ELR (cell line): ENCODE results near the gene CMTM2.
"Not testable (repeated sequence)": the region's sequence is repeated elsewhere in the genome, so short reads cannot be mapped to it uniquely, and the experiment has no call there.

ENCODE experiments used
- DNase-seq: peaks from one replicate; pipeline ENCODE4 v3.0.0-alpha.2; 2015; ENCODE audit warnings: low read depth

Gene CMTM2

DNA sequence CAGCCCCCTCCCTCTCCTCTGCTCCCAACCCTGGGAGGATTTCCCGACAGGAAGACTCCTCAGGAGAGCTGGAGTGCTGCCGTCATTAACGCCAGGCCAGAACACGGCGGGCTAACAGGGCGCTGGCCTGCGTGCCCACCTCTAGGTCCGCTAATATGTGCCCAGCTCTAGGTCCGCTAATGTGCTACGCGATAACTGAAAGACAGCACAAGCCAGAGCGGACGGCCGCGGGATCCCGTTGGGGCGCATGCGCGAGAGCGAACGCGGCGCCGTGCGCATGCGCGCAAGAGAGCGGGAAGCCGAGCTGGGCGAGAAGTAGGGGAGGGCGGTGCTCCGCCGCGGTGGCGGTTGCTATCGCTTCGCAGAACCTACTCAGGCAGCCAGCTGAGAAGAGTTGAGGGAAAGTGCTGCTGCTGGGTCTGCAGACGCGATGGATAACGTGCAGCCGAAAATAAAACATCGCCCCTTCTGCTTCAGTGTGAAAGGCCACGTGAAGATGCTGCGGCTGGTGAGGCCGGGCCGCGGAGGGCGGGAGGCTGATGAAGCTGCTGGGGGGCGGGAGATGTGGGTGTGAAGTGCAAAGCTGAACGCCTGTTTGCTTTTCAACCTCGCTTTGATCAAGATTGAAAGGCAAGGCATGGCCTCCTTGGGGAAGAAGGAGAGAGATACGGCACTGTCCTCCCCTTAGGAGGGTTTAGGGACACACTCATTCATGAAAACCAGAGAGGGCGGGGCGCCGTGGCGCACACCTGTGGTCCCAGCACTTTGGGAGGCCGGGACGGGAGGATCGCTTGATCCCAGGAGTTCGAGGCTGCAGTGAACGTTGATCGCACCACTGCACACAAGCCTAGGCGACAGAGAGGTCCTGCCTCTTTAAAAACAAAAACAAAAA lies 26.7 kb upstream of the CMTM2 start, which contains the start of gene CKLF:
TSS of gene CKLF (plus strand) at position 291 of the 892 bp plus-strand sequence. CDS start at position 431, 140 bp downstream.
- DNase-seq: peak; percentile 88

DNA sequence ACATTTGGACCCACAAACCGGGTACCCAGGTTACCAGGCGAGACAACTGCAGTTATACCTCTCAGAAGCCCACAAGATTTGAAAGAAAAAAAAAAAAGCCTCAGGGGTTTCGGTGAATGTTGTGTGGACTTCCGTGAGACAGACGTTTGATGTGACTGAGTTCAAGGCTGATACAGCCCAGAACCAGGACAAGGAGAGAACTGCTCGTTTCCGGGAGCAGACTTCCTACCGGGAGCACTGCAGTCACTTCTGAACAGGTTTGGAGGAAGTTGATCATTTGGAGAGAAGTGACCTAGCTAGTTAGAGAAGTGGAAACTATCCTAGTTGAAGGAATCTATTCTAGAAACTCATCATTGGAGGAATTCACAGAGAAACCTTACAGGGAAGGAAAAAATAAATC lies 26.0 kb upstream of the CMTM2 start:
- DNase-seq: peak; percentile 15

DNA sequence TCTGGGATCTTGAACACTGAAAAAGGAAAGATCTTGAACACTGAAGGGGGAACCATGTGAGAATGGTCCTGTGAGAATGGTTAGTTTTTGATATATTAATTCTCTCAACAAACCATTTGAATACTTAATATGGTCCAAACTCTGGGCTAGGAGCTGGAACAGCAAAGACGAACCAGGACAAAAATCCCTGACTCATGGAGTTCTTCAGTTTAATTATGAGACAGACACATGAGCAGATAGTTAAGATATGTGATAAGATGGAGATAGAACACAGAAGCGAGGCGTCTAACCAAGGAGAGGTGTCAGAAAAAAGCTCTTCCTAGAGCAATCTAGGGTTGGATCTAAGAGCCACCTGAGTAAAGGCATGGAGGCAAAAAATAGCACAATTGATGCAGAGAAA lies 25.2 kb upstream of the CMTM2 start:
- no peak for DNase-seq

DNA sequence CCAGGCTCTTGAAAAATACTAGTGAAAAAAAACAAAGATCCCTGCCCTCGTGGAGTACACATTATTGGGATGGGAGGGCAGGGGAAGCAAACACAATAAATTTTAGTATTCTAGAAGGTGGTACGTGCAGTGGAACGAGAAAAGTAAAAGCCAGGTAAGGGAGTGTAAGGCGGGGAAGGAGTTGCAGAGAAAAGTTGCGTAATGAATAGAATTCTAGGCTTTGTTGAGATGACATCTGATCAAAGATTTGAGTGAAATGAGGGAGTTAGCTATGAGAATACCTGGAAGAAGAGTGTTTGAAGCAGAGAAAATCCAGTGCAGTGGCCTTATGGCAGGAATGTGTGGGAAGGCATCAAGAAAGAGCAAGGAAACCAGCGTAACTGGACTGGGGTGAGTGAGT lies 24.8 kb upstream of the CMTM2 start:
- DNase-seq: no peak

DNA sequence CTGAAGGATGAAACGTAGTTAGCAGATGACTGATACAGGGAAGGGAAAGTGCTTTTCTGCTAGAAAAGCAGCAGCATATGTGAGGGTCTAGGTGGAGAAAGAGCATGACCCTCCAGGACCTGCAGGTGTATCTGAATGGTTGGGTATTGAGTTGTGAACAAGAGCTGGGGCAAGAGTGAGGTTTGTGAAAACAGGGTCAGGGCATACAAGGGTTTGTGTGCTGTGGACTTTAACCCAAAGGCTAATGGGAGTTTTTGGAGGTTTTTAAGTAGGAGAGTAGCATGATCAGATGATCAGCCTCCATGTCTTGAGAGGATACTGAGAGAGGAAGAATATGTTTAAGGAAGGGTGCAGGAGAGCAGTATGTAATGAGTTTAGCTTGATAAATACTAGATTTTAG lies 19.2 kb upstream of the CMTM2 start:
- DNase-seq: no peak

DNA sequence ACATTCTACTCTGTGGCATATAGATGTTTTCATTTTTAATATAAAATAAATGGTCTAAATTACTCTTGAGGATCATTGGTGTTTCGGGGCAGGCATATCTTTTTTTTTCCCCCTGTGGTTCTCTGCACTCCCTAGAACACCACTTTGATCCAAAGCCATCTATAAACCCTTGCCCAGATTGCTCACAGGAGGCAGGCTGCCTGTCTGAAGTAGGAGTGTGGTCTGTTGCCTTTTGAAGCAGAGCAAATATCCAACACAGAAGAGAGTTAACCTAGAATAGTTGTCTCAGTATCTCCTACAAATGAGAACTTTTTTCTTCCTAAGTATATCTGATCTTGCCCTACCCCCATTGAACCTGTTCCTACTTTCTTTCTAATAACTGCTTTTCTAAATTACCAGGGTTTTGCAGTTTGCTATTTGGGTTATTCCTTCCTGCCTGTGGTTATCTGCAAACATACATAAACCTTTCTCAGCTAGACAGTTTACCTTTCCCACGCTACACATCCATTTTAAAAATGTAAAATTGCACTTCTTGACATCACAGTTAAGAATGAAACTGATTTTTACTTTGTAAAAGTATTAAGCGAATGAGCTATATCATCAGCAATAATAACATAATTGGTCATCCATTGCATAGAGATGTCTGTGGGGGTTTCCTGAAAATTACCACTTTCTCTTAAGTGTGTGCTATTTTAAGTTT lies 17.7 kb upstream of the CMTM2 start:
- DNase-seq: no peak

DNA sequence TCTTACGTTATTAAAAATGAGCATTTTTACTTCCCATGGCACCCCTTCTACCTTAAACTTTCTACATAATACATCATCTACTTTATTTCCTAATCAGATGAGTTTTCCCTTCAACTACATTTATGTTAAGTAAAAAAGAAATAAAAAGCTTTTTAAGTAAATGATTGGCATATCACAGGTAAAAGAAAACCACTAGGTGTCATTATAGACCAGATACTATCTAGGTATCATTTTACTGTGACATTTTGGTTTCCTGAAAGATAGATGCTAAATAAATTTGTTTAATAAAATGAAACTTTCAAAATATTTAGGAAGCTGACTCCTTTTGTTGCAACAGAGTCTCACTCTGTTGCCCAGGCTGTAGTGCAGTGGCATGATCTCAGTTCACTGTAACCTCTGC lies 16.9 kb upstream of the CMTM2 start:
- DNase-seq: no peak

DNA sequence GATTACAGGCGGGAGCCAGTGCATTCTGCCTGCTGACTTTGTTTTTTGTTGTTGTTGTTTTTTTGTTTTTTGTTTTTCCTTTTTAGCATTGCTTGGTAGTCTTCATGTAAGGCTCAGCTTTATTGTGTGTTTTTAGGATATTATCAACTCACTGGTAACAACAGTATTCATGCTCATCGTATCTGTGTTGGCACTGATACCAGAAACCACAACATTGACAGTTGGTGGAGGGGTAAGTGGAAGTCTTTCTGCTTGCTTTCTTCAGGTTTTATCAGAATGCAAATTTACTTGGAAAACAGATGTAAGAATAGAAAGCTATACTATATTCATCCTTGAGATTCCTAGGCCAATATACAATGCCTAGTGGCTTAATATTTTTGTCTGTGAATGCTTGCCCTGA lies 16.3 kb upstream of the CMTM2 start:
- DNase-seq: no peak

DNA sequence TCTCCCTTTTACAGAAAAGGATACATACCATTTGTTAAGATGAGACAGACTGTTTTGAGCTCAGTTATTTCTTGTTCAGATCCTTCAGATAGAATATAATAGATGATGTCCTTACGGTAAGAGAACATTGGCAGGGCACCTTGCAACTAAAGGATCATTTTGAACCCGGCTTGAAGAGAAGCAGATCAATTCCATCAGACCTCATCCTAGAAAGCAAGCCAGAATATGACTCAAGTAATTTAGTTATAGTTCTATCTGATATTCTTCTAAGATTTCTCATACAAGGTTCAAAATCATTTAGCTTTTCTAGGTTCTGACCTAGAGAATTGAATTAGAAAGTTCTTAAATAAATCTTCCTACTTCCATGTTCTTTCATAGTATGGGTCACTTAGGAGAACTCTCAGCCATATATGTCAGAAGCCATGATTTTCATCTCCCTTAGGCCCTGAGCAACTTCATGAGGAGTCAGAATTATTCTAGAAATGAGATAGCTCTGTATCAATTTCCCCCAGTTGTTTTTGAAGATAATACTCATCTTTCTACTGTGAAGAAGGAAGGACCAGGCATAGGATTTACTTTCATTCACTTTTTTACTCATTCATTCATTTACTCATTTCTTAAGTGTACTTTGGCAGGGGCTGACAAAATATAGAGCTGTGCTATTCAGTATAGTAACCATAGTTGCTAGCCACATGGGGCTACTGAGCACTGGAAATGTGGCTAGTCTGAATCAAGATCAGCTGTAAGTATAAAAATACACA lies 15.5 kb upstream of the CMTM2 start:
- no peak for DNase-seq

DNA sequence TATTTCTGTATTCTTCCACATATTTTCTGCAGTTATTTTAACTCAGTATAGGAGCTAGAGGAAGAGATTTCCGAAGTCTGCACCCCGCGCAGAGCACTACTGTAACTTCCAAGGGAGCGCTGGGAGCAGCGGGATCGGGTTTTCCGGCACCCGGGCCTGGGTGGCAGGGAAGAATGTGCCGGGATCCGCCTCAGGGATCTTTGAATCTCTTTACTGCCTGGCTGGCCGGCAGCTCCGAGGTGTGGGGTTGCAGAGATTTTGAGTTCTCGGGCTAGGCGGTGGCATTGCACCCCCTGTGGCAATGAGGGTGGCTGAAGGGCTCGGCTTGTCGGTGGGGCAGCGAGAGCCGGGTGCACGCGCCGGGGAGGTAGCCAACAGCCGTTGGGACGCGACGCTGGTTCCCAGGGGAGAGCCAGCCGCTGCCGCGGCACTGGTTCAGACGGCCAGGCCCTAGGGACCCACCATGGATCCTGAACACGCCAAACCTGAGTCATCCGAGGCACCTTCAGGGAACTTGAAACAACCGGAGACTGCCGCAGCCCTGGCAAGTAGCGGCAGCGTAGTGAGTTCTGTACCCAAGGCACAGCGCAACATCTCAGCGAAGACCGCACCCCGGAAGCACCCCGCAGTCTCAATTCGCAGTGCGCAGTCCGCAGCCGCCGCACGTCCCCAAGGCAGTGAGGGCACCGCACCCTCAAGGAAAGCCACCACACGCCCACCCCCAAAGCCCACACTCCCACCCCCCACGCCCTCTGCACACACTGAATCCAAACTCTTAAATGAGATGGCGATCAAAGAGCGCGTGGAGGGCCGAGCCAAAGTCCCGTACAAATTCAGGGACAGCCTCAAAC lies 13.0 kb upstream of the CMTM2 start, which contains the start of gene CMTM1:
TSS of gene CMTM1 (plus strand) at position 389 of the 851 bp plus-strand sequence. CDS start at position 464, 75 bp downstream.
- DNase-seq: no peak

DNA sequence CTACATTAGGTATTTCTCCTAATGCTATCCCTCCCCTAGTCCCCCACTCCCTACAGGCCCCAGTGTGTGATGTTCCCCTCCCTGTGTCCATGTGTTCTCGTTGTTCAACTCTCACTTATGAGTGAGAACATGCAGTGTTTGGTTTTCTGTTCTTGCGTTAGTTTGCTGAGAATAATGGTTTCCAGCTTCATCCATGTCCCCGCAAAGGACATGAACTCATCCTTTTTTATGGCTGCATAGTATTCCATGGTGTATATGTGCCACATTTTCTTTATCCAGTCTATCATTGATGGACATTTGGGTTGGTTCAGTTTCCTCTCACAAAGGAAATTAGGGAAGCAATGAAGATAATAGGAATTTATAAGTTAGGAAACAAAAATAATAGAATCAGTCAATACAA lies 12.0 kb upstream of the CMTM2 start:
- not testable (repeated sequence) for DNase-seq

DNA sequence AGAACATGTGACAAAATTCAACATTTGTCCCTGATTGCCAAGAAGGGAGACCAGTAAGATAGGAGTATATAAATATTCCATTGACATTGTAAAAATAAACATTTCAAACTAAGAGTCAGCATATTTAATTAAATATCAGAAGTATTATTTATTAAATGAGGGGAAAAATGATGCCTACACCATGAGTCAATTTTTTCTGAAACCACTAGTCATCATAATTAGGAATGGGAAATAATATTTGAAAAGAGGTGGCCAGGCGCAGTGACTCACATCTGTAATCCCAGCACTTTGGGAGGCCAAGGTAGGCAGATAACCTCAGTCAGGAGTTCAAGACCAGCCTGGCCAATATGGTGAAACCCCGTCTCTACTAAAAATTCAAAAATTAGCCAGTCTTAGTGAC lies 10.9 kb upstream of the CMTM2 start:
- peak; percentile 65 for DNase-seq

DNA sequence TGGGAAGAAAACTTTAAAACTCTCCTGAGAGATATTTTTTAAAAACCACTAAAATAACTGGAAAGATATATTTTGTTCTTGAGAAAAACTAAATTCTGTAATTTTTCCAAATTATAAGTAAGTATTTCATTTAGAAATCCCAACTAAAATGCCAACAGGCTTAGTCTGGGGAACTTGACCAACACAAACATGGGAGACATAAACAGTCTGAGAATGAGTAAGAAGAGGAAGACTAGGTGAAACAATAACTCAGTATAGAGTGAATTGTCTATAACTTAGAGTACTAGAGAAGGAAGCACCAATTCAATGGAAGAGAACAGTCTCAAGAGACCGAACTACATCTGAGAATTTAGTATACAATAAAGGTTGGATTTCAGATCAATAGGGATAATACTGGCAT lies 10.1 kb upstream of the CMTM2 start:
- peak; percentile 84 for DNase-seq

DNA sequence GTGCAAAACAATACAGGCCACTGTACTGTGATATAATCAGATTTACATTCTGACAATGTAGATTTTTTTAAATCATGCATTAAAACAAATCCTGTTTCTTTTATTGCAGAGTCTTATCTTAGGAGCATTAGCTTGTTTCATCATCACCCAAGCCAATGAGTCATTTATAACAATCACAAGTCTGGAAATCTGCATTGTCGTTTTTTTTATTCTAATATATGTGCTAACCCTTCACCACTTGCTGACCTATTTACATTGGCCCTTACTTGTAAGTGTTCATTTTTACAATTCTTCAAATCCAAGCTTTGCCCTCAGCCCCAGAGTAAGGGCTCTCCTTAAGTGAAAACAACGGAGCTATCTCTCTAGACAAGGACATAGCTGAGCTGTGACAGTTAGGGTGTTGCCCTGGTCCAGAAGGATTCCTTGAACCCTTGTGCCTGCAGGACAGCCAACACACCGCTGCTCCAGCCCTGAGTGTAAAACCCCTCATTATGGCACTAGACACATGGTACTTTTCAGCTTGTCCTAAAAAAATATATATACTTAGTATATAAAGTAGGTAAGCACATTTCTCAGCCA lies 9.3 kb upstream of the CMTM2 start:
- DNase-seq: peak; percentile 76

DNA sequence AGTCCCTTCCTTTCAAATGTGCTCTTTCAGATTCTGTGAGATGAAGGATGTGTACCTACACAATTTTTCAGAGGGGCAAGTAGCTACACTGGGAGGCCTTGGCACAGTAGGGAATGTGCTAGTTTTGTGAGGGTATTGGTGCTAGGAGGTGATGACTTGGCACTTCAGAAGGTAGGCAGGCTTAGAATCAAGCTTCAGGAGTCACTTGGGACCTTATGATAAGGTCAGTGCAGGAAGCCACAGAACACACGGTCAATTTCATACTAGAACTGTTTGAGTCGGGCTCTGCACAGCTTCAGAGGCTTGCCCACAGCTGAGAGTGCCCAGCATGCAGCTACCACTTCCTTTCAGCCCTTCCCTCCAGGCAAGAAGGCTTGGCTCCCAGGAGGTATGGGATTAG lies 6.9 kb upstream of the CMTM2 start:
- no peak for DNase-seq

DNA sequence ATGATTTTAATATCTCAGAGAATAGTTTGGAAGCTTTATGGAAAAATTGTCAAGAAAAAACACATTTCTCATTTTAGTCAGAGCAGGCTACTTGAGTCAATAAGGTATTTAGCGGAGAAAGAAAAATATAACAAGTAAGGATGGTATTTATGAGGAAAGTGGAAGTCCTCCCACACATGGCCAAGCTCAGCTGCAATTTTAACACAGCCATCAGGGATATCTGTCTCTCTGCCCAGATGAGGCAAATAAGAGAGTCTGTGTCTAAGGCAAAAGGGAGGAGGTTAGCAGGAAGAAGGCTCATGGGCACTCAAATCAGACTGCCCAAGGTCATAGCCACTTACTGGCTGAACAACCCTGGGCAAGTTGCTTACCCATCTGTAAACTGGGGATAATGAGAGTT lies 5.2 kb upstream of the CMTM2 start:
- DNase-seq: no peak

DNA sequence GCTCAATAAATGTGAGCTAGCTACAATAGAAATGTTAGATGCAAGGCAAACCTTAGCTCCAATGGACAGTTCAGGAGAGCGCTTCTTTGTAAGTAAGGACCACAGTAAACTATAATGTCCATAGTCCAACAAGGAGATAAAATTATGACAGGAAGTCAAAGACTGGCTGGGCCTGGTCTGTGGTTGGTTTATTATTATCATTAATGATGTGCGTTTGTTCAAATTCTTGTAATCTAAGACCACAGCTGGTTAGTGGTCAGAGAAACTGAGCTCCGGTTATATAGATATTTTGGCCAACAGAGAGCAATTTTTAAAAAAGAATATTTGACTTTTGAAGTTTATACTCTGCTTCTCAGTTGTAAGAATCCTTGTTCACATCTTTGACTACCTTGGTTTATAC lies 4.7 kb upstream of the CMTM2 start:
- no peak for DNase-seq

DNA sequence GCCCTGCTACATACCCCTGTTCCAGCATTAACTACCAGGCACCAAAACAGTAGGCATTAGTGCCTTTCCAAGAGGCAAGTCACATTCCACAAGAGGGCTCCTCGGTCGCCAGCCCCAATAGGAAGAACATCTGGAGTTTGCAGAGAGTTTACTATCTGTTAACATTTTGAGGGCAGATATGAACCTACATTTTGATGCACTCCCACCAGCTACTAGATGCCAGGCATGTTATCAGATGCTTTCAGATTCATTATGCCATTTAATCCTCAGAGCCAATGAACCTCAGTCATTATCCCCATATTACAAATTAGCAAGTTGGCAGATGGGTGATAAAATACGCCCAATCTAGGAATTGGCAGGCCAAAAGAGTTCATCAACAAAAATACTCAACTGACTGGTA lies 4.2 kb upstream of the CMTM2 start:
- no peak for DNase-seq

DNA sequence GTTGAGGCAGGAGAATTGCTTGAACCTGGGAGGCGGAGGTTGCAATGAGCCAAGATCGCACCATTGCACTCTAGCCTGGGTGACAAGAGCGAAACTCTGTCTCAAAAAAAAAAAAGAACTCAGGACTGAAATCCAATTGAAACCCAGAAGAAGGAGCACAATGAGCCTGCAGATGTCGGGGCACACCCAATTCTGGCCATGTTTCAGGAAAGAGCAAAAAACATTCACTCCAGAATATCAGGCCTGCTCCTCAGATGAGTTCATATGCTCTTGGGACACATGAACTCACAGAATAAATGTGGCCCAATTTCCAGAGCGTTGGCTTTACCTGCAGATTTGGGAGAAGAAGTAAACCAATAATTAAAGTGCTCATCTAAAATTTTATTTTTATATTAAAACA lies 3.0 kb upstream of the CMTM2 start:
- DNase-seq: no peak

DNA sequence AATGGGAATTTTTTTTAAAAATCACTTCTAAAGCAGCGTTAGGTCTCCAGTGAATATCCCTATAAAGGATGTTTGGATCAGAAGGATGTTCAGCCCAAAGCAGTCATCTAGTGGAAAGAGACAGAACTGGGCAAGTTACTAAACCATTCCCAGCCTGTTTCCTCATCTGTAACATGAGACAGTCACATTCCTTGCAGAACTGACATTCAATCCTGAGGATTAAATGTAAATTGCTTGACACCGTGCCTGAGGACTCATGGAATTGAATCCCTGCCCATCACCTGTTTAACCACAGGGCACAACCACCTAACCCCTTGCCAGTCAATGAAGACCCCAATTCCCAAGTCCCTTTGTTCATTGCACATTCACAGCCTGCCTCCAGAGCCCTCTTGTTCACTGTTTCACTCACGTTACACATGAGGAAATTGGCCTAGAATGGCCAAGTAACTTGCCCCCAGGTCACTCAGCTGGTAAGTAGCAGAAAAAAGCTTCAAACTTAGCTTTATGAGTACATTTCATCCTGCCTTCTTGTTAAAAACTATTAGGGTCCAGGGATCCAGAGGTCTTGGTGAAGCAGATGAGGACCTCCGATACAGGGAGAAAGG lies 1.4 kb downstream of the CMTM2 start:
- peak; percentile 67 for DNase-seq
